ENCODE results near the gene TAT.
A peak's percentile ranks its signal among the peaks of the same experiment; 100 is the strongest.
"Not testable (repeated sequence)": the region's sequence is repeated elsewhere in the genome, so short reads cannot be mapped to it uniquely, and the experiment has no call there.

Gene TAT

DNA sequence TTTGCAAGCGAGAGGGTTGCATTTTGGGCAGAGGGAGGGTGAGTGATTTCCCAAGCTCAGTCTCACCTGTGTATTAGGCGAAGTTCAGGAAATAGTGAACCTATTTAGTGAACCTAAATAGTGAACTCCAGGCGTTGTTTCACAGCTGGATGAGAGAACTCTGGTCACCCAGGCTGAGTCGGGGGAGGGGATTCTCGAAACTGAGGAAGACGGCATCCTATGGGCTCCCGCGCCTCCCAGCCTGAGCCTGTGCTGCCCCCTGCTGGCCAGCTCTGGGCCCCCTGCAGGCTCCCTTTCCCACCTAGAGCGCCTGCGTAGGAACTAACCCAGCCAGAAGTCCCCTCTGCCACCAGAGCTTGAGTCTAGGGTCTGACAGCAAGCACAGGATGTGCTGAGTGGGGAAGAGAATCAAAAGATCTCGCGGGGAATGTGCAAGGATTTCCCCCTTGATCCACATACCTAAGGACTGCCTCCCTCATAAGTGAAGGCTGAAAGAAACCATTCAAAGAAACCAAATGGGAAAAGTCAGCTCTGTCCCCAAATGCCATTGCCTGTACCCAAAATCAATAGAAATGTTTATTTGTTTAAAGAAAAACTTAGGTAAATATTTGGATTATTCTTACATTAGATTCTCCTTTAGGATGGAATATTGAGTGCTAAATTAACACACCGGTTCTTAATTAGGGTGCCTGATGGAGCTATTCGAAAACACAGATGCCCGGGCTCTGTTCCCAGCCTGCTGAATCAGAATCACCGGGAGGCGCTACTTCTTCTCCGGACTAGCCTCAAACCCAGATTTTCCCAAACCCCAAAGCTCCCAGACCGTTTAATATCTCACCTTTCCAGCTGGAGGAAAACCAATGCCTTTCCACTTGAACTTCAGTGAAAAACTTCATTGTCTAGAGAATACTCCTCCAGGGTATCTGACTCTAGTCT is 34.3 kb upstream of the TAT start:
- DNase-seq (ENCODE audit: extremely low spot score), result peak; percentile 85
- CTCF ChIA-PET, result interaction anchor here (0.6 to 7.2 kb wide), 67 partner anchors 9 to 479 kb away, joined by 3 to 111 read pairs (median 5); partner anchors contain the start of genes CHST4, TAT and ZNF23

DNA sequence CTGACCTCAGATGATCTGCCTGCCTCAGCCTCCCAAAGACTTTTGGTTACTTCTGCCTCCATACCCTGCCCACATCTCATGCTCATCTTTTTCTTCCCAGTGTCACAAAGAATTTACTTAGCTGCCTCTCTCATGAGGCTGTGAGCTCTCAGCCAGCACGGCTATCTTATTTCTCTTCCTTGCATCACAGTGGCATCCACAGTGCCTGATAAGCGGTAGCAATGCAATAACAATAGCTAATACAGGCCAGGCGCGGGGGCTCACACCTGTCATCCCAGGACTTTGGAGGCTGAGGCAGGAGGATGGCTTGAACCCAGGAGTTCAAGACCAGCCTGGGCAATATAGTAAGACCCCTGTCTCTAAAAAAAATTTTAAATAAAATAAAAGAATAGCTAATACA is 33.6 kb upstream of the TAT start:
- no peak for TF ChIP-seq CTCF (IDR thresholded peaks at IDR 0.05; ENCODE audit: control extremely low read depth, extremely low read depth, low read depth, missing control alignments)
- POLR2A ChIA-PET, result no interaction called here
- CTCF ChIA-PET, result interaction anchor here (0.6 to 7.2 kb wide), 57 partner anchors 9 to 480 kb away, joined by 3 to 111 read pairs (median 5); partner anchors contain the start of genes CHST4, TAT and ZNF23
- DNase-seq (ENCODE audit: extremely low spot score), result no peak

More for the DNA sequence above, 34.3 kb upstream of the TAT start:
- POLR2A ChIA-PET, result no interaction called here
- peak; percentile 94 for TF ChIP-seq CTCF (IDR thresholded peaks at IDR 0.05; ENCODE audit: control extremely low read depth, extremely low read depth, low read depth, missing control alignments)

- no peak for DNase-seq (ENCODE audit: extremely low spot score)
- CTCF ChIA-PET, result interaction anchor here (1.0 to 7.2 kb wide), 15 partner anchors 9 to 352 kb away, joined by 3 to 111 read pairs (median 8); partner anchors contain the start of gene TAT
- POLR2A ChIA-PET, result interaction anchor here (0.6 to 1.2 kb wide), 2 partner anchors 80 to 214 kb away, joined by 4 to 5 read pairs; no protein-coding TSS in a partner anchor
- TF ChIP-seq CTCF (IDR thresholded peaks at IDR 0.05; ENCODE audit: control extremely low read depth, extremely low read depth, low read depth, missing control alignments), result no peak
These were observed 32.2 kb upstream of the TAT start for GRCh38 chr16:71609066-71609465.

DNA sequence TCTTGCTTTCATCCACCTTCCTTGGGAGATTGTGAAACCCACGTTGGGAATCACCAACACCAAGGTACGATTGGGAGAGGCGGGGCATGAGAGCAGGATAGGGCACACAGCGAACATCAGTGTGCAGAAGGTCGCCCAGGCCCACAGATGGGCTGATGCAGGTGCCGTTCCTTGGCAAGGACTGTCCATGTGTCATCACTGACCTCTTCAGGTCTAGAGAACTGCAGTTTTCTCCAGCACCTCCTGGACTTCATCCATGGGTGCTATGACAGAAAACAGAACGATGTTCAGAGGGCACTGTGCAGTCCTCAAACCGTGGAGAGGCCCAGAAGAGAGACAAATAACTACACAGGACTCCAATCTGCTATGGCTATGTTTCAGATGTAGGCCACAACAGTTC is 23.9 kb upstream of the TAT start:
- ChIA-PET CTCF (interaction anchor here (1.3 kb wide), 1 partner anchor 35 kb away, joined by 3 read pairs; no protein-coding TSS in a partner anchor), POLR2A (no interaction called here)
- TF ChIP-seq CTCF (IDR thresholded peaks at IDR 0.05; ENCODE audit: control extremely low read depth, extremely low read depth, low read depth, missing control alignments), result no peak
- no peak for DNase-seq (ENCODE audit: extremely low spot score)

GRCh38 chr16:71598426-71598825 is 21.5 kb upstream of the TAT start:
- CTCF ChIA-PET, result interaction anchor here (1.1 kb wide), 1 partner anchor 8 kb away, joined by 3 read pairs; no protein-coding TSS in a partner anchor
- DNase-seq (ENCODE audit: extremely low spot score); POLR2A ChIA-PET: not testable (repeated sequence)

GRCh38 chr16:71595340-71595826 is 18.5 kb upstream of the TAT start:
- CTCF ChIA-PET, result interaction anchor here (1.6 kb wide), 1 partner anchor 15 kb away, joined by 7 read pairs; no protein-coding TSS in a partner anchor
- DNase-seq (ENCODE audit: extremely low spot score); POLR2A ChIA-PET: not testable (repeated sequence)

DNA sequence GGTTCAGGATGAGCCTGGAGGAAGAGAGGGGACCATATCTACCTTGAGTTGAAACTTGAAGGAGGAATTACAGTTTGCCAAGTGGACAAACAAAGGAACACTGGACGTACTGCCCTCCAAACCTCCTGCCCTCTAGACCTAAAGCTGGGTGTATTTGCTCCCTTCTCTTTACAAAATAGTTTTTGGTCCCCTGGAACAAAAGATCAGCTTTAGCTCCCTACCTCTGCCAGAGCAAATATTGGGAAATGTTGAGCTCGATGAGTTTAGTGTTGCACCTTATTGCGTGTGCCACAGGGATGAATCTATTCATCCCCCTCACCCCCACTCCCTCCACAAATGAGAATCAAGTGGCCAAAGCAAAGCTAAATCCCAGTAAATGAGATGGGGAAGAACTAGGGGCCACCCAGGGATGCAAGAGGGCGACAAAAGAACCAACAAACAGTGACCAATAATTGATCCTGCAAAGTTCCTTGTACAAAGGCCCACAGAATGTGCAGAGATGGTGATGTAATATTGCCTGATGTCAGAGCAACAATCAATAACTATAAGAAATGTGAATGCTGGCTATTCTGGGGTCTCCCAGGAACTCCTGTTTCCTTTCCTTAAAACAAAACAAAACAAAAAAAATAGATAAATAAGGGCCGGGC is 17.2 kb upstream of the TAT start:
- POLR2A ChIA-PET, result interaction anchor here (0.6 kb wide), 1 partner anchor 393 kb away, joined by 3 read pairs; no protein-coding TSS in a partner anchor
- no peak for TF ChIP-seq CTCF (IDR thresholded peaks at IDR 0.05; ENCODE audit: control extremely low read depth, extremely low read depth, low read depth, missing control alignments)
- CTCF ChIA-PET, result interaction anchor here (1.6 to 2.6 kb wide), 2 partner anchors 14 to 17 kb away, joined by 7 to 8 read pairs; no protein-coding TSS in a partner anchor
- DNase-seq (ENCODE audit: extremely low spot score), result no peak

Measured in GM10248 (cell line).